Erythroblast (primary cell): ENCODE measurements around the gene LARGE1.

ENCODE experiments used
- DNase-seq, 2 experiments: peaks; one replicate each; lab custom pipeline; 2025; lab: John Stamatoyannopoulos, UW
- GATA1 ChIP-seq: IDR thresholded peaks from 2 replicates; pipeline ENCODE4 v1.6.1; 2011; ENCODE audit warnings: low read depth, mild to moderate bottlenecking, control low read depth, low read length, moderate library complexity
- POLR2A ChIP-seq: IDR thresholded peaks from 2 replicates; pipeline ENCODE4 v1.6.1; 2011; ENCODE audit warnings: mild to moderate bottlenecking, low read length

Gene LARGE1

DNA sequence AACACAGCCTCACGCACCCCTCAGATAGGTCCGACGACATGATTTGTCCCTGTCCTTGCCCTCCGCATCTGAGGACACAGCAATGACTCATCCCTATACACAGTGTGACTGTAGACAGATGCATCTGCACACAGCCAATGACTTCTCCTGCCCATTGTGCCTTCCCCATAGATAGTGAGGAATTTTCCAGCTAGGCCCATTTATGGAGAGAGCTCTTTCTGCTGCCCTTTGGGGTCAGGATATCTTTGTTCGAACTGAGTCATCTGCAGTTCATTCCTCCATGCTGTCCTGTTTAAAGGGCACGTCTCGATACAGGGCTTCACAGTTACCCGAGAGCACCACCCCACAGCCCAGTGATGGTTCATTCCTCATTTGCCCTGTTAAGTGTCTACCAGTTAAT is 96.7 kb downstream of the LARGE1 start:
- no peak for DNase-seq
- TF ChIP-seq POLR2A: no peak

DNA sequence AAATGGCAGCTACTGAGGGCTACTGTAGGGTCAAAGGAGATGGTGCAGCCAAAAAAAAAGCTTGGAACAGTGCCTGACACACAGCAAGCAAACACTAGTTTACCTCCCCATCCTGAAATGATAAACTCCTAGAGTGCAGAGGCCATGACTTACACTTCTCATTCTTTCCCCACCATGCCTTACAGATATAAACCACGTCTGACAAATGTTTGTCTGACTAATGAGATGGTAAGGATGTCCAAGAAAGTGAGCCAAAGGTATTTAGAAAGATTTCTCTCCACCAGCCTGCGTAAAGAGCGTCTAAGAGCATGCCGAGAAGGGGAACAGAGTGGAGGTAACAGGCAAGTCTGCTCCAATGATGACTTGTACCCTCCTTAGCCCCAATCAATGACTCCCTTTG is 99.0 kb downstream of the LARGE1 start:
- DNase-seq: no peak
- TF ChIP-seq POLR2A (no peak), GATA1 (no peak)

DNA sequence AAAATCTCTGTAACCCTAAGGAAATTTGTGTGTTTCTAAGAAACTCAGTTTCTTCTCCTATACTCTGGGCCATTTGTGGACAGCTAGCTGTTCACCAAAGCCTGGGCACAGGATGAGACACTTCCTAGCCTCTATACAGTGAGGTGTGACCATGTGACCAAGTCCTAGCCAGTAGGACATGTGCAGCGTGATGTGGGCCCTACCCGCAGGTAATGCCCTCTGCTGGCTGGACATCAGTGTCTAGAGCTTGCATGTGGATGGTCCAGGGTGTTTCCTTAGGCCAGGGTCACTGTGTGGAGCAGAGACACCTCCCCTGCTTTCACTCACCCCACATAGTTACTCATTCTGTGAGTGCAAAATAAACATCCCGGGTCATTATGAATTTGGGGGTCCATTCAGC is 100.5 kb downstream of the LARGE1 start:
- TF ChIP-seq GATA1 (no peak), POLR2A (no peak)
- no peak for DNase-seq

DNA sequence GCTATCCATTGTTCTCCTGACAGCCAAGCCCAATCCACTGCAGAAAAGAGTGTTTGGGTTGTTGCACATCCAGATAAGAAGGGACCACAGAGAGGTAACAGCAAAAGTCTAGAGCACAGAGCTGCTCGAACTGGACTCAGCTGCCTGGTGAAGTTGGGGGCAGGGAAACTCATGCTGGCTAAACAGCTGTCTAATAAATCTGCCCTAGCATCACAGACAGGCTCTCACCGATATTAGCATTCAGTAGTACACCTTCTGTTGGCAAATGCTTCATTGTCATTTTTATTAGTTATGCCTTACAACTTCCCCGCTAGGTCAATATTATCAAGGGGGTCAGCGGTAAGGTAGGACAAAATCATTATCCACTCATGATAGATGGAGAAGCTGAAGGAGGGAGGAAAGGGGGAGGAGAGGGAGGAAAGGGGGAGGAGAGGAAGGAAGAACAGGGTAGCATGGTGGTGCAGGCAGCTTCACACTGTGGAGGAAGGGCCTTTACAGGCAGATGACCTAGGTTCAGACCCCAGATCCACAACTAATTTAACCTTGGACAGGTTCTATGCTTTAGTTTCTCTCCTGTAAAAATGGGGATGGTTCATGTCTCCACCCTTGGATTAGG is 102.7 kb downstream of the LARGE1 start:
- DNase-seq: no peak
- no peak for TF ChIP-seq POLR2A
- no peak for TF ChIP-seq GATA1

DNA sequence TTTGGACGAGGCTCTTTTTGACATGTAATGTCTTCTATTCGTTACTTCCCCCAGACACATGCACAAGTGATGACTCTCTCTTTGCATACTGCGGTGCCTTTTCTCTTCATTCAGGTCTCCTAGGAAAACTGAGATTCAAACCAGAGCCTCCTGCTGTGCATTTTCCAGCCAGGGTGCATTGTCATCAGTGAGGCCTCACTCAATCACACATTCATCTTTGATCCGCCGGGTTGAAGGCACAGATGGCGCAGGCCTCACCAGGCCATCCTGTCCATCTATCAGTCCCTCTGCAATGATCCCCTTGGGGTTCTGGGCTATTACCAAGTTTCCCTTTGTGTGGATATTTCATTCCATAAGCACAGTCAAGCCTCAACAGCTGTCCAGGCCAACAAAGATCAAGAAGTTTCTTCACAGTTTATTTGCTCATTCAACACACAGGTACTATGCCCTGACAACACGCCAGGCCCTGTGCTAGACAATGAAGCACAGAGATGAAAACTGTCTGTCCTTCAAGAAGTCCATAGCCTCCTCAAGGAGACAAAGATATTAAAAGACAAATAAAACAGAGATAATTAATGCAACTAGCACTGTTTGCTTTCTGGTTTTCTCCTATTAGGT is 107.8 kb downstream of the LARGE1 start:
- no peak for DNase-seq

DNA sequence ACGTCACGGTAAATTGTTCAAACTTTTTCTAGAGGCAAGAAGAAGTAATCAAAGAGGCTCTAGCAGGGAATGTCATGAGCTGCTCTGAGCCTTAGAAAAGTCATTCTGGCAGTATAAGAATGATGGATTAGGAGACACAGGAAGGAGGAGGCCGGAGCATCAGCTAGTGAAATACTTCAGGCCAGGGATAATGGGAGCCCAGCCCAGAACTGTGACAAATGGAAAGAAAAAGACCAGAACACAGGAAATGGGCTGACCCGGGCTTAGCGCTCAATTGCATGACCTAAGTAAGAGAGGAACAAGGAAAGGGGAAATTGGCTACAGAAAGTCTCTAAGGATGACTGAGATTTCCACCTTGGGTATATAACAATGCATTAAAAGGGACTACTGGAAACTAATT is 108.6 kb downstream of the LARGE1 start:
- DNase-seq: no peak
- TF ChIP-seq POLR2A: no peak
- no peak for TF ChIP-seq GATA1

More for the DNA sequence above, 107.8 kb downstream of the LARGE1 start:
- no peak for TF ChIP-seq GATA1
- TF ChIP-seq POLR2A: no peak

DNA sequence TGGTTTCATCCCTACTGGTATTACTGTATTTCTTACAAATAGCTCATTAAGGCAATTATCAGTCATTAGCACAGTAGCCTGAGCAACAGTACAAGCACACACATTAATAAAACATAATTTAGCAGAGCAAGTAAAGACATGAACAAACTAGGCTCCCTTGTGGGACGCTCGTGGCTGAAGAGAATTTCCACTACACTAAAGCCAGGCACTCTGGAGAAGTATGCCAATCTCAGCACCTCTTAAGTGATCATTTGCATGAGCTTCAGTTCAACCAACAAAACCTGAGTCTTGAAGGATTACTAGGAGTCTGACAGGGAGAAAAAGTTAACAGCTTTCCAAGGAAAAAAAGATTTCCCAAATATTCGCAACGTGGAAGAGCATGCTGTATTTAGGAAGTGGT is 109.1 kb downstream of the LARGE1 start:
- TF ChIP-seq POLR2A (no peak), GATA1 (no peak)
- no peak for DNase-seq

DNA sequence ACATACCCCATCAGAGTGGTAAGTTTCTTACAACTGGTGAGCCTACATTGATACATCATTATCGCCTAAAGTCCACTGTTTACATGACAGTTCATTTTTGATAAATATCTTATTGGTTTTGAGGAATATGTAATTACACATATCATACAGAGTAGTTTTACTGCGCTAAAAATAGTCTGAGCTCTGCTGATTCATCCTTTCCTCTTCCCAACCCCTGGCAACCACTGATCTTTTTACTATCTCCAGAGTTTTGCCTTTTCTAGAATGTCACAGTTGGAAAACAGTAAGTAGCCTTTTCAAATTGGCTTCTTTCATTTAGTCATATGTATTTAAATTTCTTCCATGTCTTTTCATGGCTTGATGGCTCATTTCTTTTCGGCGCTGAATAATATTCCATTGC is 112.8 kb downstream of the LARGE1 start:
- no peak for DNase-seq
- no peak for TF ChIP-seq GATA1
- TF ChIP-seq POLR2A: no peak

DNA sequence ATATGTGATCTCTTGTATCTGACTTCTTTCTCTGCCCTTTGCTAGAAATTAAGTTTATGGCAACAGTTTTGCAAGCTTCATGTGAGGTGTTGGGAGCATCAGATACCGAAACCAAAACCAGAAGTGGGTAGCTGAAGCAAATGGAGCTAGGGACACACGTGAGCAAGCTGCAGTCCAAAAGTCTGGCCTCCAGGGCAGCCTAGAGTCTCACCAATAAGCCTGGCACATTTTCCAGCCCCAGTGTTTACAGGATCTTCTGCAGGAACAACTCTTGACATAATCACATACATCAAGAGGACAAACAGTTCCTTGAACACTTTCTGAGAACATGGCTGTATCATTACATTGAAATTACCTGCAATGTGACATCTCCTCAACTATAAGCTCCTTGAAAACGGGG is 114.1 kb downstream of the LARGE1 start:
- no peak for DNase-seq

DNA sequence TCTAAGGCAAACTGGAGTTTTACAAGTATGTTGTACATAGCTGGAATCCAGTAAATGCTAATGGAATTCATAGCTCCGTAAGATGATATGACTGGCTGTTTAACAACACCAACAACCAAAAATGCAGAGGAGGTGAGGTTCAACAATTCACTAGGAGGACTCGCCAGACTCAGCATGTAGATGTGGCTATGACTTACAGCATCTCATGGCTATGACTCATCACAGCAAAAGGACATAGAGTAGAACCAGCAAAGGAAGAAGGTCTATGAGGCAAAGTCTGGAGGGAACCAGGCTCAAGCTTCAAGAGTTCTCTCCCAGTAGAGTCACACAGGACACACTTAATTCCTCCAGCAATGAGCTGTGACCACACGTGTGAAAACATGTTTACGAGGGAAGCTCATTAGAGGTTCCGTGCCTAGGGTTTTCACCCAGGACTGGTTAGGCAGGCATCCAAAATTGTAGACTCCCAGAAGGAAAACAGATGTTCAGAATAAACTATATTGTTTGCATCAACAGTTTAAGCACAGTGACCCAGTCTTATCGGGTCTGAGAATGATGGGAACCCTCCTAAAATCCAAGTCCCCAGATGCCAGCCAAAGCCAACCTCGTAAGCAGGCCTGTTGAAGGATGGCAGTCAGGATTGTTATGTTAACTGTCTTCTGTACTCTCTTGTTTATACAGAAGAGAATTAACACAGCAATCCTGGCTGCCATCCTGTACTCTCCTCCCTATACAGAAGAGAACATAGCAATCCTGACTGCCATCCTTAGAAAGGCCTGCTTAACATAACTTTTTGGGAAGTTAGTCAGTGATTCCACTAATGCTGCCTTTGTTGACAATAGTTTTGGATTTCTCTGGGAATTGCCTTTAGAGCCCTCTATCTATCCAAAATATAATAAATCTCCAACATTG is 116.6 kb downstream of the LARGE1 start:
- TF ChIP-seq GATA1 (no peak), POLR2A (no peak)
- DNase-seq: no peak

More for the DNA sequence above, 114.1 kb downstream of the LARGE1 start:
- no peak for TF ChIP-seq POLR2A
- no peak for TF ChIP-seq GATA1

DNA sequence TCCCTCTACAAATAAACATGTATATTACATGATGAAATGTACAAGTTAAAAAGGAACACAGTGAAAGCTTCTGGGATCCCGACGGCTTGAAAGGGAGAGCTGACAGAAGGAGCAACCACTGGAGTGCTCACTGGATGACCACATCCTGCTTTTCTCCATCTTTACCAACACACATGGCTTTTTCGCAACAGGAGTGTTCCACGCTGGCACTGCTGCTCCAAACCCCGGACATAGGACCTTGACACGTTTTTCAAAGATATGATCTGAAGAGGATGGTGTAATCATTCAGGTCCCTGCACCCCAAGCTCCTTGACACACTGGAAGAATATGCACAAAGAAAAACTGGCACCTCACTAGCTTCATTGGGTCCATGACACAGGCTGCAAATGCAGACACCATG is 121.9 kb downstream of the LARGE1 start:
- DNase-seq: no peak
- no peak for TF ChIP-seq GATA1
- no peak for TF ChIP-seq POLR2A

DNA sequence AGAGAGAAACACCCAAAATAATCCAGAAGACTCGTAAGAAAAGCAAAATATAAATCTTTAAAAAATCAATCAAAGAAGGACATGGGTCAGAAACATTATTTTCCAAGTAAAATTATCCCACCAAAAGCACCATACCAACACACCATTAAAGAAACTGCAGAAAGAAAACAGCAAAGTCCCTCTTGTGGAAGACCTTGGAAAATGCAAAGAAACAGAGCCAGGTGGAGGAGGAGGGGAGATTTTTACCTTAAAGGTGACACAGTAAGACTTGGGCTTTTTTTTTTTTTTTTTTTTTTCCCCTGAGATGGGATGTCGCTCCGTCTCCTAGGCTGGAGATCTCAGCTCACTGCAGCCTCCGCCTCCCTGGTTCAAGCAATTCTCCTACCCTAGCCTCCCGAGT is 123.8 kb downstream of the LARGE1 start:
- no peak for DNase-seq
- no peak for TF ChIP-seq POLR2A
- no peak for TF ChIP-seq GATA1

DNA sequence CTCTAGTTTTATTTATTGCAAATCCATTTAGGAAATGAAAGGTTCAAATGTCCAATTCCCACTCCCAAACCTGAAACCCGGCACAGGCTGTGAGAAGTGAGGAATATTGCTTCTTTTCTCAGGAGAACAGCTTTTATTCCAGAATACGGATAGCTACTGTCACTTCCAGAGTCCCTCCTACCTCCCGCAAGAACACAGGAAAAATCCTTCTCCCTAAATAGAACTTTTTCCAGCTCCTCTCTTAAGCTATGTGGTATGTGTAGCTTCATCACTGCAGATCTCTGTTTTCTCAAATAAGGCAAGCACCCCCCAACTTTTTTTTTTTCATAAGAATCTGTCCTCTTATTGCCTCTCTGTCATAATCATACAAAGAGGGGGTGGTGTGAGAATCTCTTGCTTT is 126.8 kb downstream of the LARGE1 start:
- DNase-seq: no peak
- TF ChIP-seq POLR2A (no peak), GATA1 (no peak)

DNA sequence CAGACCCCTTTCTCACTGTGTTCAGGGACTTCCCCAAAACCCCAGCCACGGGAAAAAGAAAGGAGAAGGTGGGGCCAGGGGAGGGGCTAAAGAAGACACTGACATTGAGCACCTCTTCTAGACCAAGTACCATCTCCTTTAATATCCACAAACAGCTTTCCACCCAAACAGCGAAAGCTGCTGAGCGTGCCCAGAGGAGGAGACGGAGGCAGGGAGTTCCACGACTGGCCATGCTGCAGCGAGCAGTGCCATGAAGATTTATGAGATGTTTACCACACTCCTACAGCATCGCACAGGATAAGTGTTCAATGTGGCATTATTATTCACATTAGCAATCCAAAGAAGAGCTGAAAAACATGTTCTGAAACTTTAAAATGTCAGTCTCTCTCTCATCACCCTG is 127.4 kb downstream of the LARGE1 start:
- no peak for DNase-seq
- TF ChIP-seq GATA1 (no peak), POLR2A (no peak)

DNA sequence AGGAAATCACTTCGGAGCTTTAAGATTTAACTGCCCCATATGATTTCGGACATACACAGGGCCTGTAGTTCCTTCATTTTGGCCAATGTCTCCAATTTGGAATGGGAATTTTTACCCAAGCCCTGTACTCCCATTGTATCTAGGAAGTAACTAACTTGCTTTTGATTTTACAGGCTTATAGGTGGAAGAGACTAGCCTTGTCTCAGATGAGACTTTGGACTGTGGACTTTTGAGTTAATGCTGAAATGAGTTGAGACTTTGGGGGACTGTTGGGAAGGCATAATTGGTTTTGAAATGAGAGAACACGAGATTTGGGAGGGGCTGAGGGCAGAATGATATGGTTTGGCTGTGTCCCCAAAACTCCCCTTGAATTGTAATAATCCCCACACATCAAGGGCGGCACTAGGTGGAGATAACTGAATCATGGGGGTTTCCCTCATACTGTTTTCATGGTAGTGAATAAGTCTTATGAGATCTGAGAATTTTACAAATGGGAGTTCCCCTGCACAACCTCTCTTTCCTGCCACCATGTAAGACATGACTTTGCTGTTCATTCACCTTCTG is 130.5 kb downstream of the LARGE1 start:
- no peak for DNase-seq
- TF ChIP-seq GATA1: no peak
